Glutamatergic neuron (in vitro differentiated cells): ENCODE data around the gene ARHGAP24. TPM values are rescaled to one million over a fixed set of nuclear protein-coding genes. Genes with fewer than 3 reads are reported as not detected.

ENCODE experiments used
- DNase-seq: peaks from one replicate; pipeline ENCODE4 v3.0.0; 2022
- H3K27ac Mint-ChIP-seq: one replicate; pipeline ENCODE4 v1.8.0; 2020; ENCODE audit warnings: mild to moderate bottlenecking, mixed read lengths, inconsistent platforms; ENCODE audit not compliant: unreplicated experiment
- H3K27me3 Mint-ChIP-seq: one replicate; pipeline ENCODE4 v1.8.0; 2020; ENCODE audit warnings: mild to moderate bottlenecking, moderate library complexity, mixed read lengths, inconsistent platforms; ENCODE audit not compliant: unreplicated experiment
- H3K36me3 Mint-ChIP-seq: one replicate; pipeline ENCODE4 v1.8.0; 2020; ENCODE audit warnings: mild to moderate bottlenecking, mixed read lengths, inconsistent platforms; ENCODE audit not compliant: unreplicated experiment
- H3K4me1 Mint-ChIP-seq: one replicate; pipeline ENCODE4 v1.8.0; 2020; ENCODE audit warnings: mild to moderate bottlenecking, low read depth, mixed read lengths, inconsistent platforms; ENCODE audit not compliant: unreplicated experiment
- H3K4me3 Mint-ChIP-seq: one replicate; pipeline ENCODE4 v1.8.0; 2020; ENCODE audit warnings: mild to moderate bottlenecking, mixed read lengths, inconsistent platforms; ENCODE audit not compliant: unreplicated experiment
- H3K9me3 Mint-ChIP-seq: one replicate; pipeline ENCODE4 v1.8.0; 2020; ENCODE audit warnings: mild to moderate bottlenecking, moderate library complexity, mixed read lengths, inconsistent platforms; ENCODE audit not compliant: unreplicated experiment
- total RNA-seq: library from RNA; stranded (reverse); fragmentation: NEBNext Ultra II Directional; extraction: Animal tissue kit (Norgen Biotek cat#: 25700); gene quantifications from one replicate; pipeline ENCODE4 v1.2.1, GENCODE V29; 2021; ENCODE audit not compliant: unreplicated experiment
- TF ChIP-seq, protein P1 (sequence below): fragments of 200-600 bp; sonication (generic); IDR thresholded peaks from one replicate; pipeline ENCODE4 v1.5.0; 2021; ENCODE audit not compliant: partially characterized antibody, unreplicated experiment

ARHGAP24 gene
- total RNA-seq, 1 donor from 2014 or later = 1.6 TPM

DNA sequence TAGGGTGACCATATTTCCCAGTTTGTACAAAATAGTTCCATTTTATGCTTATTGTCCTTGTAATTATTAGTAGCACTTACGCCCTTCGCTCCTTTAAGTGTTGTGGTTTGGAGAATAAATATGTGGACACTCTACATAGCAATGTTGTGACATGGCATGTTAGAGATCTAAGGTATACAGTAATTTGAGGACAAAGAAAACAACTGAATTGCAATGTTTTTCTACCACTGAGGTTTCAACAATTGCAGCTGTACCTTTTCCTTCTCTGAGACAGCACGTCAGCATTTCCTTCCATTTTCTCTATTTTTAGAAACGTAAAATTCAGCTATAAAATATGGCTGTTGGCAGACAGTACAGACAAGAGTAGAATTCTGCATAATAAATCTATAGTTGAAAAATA is 561.8 kb downstream of the ARHGAP24 start:
- H3K27me3 Mint-ChIP-seq = no peaks in the 10 kb centered on the region

GRCh38 chr4:86038037-86038436 is 563.1 kb downstream of the ARHGAP24 start:
- Mint-ChIP-seq H3K27ac (no peak overlapping the region), H3K36me3 (no peaks in the 10 kb centered on the region), H3K4me1 (no peaks in the 10 kb centered on the region), H3K4me3 (no peak overlapping the region), H3K27me3 (no peaks in the 10 kb centered on the region), H3K9me3 (no peaks in the 10 kb centered on the region)
- no peak for DNase-seq
- TF ChIP-seq, protein P1, sequence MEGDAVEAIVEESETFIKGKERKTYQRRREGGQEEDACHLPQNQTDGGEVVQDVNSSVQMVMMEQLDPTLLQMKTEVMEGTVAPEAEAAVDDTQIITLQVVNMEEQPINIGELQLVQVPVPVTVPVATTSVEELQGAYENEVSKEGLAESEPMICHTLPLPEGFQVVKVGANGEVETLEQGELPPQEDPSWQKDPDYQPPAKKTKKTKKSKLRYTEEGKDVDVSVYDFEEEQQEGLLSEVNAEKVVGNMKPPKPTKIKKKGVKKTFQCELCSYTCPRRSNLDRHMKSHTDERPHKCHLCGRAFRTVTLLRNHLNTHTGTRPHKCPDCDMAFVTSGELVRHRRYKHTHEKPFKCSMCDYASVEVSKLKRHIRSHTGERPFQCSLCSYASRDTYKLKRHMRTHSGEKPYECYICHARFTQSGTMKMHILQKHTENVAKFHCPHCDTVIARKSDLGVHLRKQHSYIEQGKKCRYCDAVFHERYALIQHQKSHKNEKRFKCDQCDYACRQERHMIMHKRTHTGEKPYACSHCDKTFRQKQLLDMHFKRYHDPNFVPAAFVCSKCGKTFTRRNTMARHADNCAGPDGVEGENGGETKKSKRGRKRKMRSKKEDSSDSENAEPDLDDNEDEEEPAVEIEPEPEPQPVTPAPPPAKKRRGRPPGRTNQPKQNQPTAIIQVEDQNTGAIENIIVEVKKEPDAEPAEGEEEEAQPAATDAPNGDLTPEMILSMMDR = no peak

More for the DNA sequence above, 561.8 kb downstream of the ARHGAP24 start:
- H3K27ac Mint-ChIP-seq = no peak overlapping the region
- H3K36me3 Mint-ChIP-seq = no peaks in the 10 kb centered on the region
- H3K9me3 Mint-ChIP-seq = no peaks in the 10 kb centered on the region
- H3K4me3 Mint-ChIP-seq = no peak overlapping the region
- DNase-seq = no peak
- no peaks in the 10 kb centered on the region for H3K4me1 Mint-ChIP-seq
- TF ChIP-seq, protein P1 = no peak

DNA sequence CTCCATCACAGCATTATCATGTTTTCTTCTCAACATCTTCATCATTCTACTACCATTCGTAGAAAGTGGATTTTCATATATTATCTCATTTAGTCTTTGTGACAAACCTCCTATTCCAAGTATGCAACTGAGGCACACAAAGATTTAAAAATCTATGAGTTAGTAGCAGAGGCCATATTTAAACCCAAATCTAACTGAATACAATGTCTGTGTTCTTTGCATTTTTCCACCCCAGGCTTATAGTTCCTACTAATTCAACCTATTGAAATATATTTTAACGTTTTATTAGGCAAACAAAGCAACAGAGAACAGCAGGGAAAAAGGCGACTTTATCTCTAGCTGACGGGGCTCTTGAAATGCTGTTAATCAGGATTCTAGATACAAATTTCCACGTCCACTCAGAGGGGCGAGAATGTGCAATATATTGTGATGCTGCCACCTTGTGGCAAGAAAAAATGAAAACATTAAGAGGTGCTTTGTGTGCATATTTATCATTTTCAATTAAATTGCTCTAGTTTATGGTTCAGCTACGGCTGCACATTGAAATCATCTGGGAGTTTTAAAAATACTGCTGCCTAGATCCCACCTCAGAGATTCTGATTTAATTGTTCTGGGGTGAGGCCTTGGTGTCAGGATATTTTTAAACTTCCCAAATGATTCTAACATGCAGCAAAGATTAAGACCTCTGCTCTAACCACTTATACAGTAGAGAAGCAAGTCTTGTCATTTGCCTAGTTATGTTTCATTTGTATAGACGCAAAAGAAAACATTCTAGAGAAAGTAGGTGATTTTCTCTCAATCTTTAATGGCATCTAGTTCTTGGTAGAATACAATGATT is 569.0 kb downstream of the ARHGAP24 start:
- Mint-ChIP-seq H3K36me3 (no peaks in the 10 kb centered on the region), H3K27ac (no peak overlapping the region), H3K9me3 (no peaks in the 10 kb centered on the region), H3K27me3 (no peaks in the 10 kb centered on the region), H3K4me3 (no peak overlapping the region), H3K4me1 (peaks cover 5% of the 10 kb centered on the region)
- TF ChIP-seq, protein P1 = peak; percentile 79
- DNase-seq = no peak

- H3K9me3 Mint-ChIP-seq = no peaks in the 10 kb centered on the region
- TF ChIP-seq, protein P1 = no peak
- no peaks in the 10 kb centered on the region for H3K27me3 Mint-ChIP-seq
- H3K4me3 Mint-ChIP-seq = no peak overlapping the region
- H3K4me1 Mint-ChIP-seq = peaks cover 5% of the 10 kb centered on the region
- no peak overlapping the region for H3K27ac Mint-ChIP-seq
- no peak for DNase-seq
- H3K36me3 Mint-ChIP-seq = no peaks in the 10 kb centered on the region
Measured at GRCh38 chr4:86044593-86044985, 569.6 kb downstream of the ARHGAP24 start.

- Mint-ChIP-seq H3K9me3 (no peaks in the 10 kb centered on the region), H3K27ac (no peak overlapping the region)
Measured at GRCh38 chr4:86048426-86048825, 573.5 kb downstream of the ARHGAP24 start.

More at GRCh38 chr4:86048426-86048825, 573.5 kb downstream of the ARHGAP24 start:
- DNase-seq = no peak
- Mint-ChIP-seq H3K4me3 (no peak overlapping the region), H3K36me3 (no peaks in the 10 kb centered on the region), H3K4me1 (peaks cover 9% of the 10 kb centered on the region), H3K27me3 (no peaks in the 10 kb centered on the region)
- TF ChIP-seq, protein P1 = no peak
